Subcutaneous adipose tissue (tissue), 4 donors: ENCODE results near the gene GRAMD1C. TPM values are rescaled to one million over a fixed set of nuclear protein-coding genes. Genes with fewer than 3 reads are reported as not detected.

ENCODE experiments used
- total RNA-seq, 4 donors: library from RNA; depleted of rRNA; stranded (reverse); fragments of >200 nt; gene quantifications; one replicate each; pipeline ENCODE4 v1.1.0, GENCODE V29; 2016
- TF ChIP-seq, protein P1 (sequence below): fragments of 450-650 bp; IDR thresholded peaks from one replicate; pipeline ENCODE4 v1.5.1; 2016; ENCODE audit warnings: low read depth, mild to moderate bottlenecking, control low read depth, antibody characterized with exemption, moderate library complexity

GRAMD1C gene
- total RNA-seq, 4 donors from 2014 or later: 0.88 to 4.0 (median 1.8) TPM

DNA sequence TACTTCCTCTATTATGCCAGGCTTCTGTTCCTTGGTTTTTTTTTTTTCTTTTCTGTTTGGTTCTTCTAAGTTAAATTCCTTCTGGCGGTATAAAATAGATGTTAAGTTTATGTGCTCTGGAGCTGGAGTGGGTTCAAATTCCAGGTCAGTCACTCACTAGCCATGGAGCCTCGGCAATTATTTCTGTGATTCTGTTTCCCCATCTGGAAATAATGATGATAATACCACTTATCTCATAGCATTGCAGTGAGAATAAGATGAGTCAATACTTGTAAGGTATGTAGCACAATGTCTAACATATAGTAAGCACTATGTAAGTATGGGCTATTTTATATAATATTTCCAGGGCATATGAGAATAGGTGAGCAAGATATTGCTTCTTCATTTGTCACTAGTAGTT lies 76.1 kb downstream of the GRAMD1C start:
- TF ChIP-seq, protein P1, sequence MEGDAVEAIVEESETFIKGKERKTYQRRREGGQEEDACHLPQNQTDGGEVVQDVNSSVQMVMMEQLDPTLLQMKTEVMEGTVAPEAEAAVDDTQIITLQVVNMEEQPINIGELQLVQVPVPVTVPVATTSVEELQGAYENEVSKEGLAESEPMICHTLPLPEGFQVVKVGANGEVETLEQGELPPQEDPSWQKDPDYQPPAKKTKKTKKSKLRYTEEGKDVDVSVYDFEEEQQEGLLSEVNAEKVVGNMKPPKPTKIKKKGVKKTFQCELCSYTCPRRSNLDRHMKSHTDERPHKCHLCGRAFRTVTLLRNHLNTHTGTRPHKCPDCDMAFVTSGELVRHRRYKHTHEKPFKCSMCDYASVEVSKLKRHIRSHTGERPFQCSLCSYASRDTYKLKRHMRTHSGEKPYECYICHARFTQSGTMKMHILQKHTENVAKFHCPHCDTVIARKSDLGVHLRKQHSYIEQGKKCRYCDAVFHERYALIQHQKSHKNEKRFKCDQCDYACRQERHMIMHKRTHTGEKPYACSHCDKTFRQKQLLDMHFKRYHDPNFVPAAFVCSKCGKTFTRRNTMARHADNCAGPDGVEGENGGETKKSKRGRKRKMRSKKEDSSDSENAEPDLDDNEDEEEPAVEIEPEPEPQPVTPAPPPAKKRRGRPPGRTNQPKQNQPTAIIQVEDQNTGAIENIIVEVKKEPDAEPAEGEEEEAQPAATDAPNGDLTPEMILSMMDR: no peak

DNA sequence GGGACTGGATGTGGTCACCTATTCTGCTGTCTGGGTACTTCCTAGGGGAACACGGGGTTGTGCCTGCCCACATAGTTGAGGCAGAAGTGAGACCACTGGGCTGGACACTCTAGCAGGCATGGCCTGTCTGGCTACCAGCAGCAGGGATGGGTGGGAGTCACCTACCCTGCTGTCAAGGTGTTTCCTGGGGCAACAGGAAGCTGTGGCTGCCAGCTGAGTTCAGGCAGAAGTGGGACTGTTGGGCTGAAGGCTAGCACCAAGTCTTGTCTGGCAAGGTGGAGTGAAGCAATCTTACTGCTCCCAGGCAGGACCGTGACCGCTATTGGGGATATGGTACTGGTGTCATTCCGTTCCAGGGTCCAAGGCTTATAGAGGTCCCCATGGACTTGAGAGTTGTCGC lies 89.0 kb downstream of the GRAMD1C start:
- TF ChIP-seq, protein P1: no peak

DNA sequence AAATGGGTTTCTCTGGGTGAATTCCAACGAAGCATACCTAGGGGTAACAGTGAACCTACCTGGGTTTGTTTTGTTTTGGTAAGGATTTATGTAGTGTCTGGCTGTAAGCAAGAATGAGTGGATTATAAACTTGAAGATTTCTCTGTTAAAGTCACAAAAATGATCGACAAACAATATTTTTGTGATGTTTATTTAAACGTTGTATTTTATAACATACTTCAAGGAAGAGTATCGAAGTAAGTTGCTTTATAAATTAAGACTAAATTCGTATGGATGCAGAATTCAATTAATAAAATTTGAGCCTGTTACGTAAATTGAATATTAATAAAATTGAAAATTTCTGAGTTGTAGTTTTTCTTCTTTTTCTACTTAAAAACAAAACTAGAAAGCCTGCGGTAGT lies 108.2 kb downstream of the GRAMD1C start:
- TF ChIP-seq, protein P1: no peak

DNA sequence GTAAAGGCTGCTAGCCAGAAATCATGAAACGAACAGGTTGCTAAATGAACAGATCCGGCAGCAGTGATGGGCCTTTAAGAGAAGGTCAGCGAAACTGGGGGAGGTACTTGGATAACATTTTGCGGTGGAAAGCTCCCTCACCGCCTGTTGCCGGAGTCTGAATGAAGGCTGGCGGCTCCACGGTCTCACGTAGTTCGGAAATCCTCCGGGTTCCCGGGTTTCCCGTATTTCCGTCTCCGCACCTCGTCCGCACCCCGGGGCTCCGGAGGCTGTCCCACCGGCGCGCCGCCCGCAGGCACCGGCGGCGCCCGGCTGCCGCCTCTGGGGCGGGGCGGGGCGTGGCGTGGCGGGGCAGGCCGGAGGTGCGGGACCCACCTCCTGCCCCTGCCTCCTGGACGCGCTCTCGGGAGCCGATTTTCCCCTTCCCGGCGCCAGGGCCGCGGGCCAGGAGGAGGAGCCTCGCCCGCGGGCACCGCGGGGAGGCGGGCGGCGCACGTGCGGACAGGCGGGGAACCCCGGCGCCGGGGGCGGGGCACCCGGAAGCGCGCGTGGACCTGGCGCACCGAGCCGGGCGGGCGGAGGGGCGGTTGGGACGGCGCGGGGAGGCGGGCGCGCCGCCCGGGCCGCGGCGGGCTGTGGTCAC lies 108.9 kb downstream of the GRAMD1C start, which contains the start of gene ZDHHC23:
ZDHHC23 (plus strand) TSS at position 642 of the 643 bp plus-strand sequence. CDS start 790 bp downstream, outside the sequence.
- TF ChIP-seq, protein P1: no peak

DNA sequence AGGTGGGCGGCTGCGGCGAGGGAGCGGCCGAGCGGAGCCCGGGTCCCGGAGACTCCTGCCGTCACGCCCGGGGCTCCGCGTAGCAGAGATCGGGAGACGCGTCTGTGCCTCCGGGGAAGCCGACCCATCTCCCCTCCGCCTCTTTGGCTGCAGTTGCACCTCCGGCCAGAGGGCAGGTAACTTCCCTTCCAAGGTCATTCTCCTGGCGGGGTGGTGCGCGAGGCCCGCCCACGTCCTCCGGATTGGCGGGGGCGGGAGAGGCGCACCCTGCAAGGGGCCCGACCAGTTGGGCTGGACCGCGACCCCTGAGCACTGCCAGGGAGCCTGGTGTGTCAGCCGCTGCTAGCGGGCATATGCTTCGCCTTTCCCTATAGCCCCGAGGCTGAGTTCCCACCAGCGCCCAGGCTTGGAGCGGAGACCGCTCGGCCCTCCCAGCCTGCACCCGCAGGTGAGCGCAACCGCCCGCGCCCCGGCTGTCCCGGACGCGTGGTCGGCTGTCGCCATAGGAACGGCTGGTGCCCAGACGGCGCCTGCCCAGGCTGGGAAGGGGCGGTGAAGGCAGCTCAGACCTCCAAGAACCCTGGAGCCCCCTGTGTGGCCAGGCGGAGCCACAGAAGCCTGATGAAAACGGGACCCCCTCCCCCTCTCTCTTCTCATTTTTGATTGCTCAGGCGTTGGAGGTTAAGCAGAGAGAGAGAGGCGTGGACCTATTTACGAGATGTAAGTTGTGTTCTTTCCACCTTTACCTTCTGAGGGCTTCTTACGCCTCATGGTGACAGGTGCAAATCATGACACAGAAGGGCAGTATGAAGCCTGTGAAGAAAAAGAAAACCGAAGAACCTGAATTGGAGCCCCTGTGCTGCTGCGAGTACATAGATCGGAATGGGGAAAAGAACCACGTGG lies 109.7 kb downstream of the GRAMD1C start:
- TF ChIP-seq, protein P1: no peak

DNA sequence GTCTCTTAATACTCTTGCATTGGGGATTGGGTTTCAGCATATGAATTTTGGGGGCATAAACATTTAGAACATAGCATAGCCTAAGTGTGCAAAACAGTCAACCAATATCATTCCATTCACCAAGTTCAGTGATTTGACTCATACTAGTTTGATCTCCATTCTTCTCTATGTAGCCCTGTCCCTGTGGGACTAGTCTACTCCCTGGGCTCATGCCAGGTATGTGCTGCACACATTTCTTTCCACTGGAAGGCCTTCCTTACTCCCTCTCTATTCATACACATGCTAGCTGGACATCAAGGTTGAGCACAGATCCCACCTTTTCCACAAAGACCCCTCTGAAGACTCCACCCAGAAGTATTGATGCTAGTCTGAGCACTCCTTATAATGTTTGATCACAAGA lies 114.3 kb downstream of the GRAMD1C start:
- TF ChIP-seq, protein P1: no peak

DNA sequence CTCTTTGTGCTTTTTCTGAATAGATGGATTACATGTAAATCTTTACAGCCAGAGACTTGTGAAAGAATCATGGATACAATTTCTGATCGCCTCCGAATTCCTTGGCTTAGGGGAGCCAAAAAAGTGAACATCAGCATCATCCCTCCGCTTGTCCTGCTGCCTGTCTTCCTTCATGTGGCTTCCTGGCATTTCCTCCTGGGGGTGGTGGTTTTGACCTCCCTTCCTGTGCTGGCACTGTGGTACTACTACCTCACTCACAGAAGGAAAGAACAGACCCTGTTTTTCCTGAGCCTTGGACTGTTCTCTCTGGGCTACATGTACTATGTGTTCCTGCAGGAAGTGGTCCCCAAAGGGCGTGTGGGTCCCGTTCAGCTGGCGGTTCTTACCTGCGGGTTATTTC lies 115.1 kb downstream of the GRAMD1C start:
- TF ChIP-seq, protein P1: no peak
